ENCODE measurements around the gene KRTAP4-7.
"Not testable (repeated sequence)": the region's sequence is repeated elsewhere in the genome, so short reads cannot be mapped to it uniquely, and the experiment has no call there.

The KRTAP4-7 gene

GRCh38 chr17:41084100-41084856 is at the start of gene KRTAP4-7:
Gene KRTAP4-7 (plus strand): TSS chr17:41084150. CDS start chr17:41084207, 57 bp downstream.
- H3K4me3 Mint-ChIP-seq; H3K4me1 Mint-ChIP-seq (ENCODE audit: low read depth); H3K36me3 Mint-ChIP-seq; H3K27me3 Mint-ChIP-seq; H3K9me3 Mint-ChIP-seq (ENCODE audit: low read depth); H3K27ac Mint-ChIP-seq: not testable (repeated sequence)

DNA sequence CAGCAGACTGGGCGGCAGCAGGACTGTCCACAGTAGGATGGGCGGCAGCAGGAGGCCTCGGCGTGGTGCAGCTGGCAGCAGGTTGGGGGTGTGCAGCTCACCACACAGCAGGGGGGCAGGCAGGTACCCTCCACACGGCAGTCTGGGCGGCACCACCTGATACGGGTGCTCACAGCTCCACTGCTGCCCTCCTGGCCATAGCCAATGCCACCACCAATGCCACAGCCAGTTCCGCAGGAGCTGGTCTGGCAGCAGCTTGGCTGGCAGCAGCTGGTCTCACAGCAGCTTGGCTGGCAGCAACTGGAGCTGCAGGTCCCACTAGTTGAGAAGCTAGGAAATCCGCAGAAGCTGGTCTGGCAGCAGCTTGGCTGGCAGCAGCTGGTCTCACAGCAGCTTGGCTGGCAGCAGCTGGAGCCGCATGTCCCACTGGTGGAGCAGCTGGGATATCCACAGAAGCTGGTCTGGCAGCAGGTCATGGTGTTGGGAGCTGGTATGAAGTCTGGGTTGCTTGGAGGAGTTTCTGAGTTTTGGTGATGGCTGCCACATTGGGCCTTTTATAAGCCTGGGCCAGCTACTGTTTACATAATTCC is 49.5 kb upstream of the KRTAP4-7 start, which contains the start of gene KRTAP1-3:
TSS of gene KRTAP1-3 (minus strand) at position 529 of the 590 bp plus-strand sequence. CDS start at position 476, 53 bp downstream.
- H3K4me1 Mint-ChIP-seq (ENCODE audit: low read depth); H3K4me3 Mint-ChIP-seq; H3K36me3 Mint-ChIP-seq; H3K9me3 Mint-ChIP-seq (ENCODE audit: low read depth); H3K27me3 Mint-ChIP-seq; H3K27ac Mint-ChIP-seq: not testable (repeated sequence)

DNA sequence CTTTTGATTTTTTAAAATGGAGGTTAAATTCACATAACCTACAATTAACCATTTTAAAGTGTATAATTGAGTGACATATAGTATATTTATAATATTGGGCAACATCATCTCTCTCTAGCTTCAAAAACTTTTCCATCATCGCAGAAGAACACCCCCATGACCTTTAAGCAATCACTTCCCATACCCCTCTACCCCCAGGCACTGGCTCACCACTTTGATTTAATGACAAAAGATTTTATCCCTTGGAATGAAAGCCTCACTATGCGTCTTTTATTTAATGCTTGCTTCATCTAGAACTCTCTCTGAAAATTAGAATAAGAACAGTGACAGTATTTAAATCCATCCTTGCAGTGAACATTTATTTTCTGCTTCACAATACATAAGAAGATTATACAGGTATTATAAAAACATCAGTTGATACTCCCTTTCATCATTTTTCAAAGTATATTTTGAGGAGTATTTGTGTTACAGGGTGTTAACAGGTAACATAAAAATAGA is 46.0 kb upstream of the KRTAP4-7 start:
- H3K9me3 Mint-ChIP-seq (ENCODE audit: low read depth) = no peaks in the 10 kb centered on the region
- H3K27me3 Mint-ChIP-seq = peaks cover 5% of the 10 kb centered on the region
- H3K36me3 Mint-ChIP-seq = no peaks in the 10 kb centered on the region
- H3K4me3 Mint-ChIP-seq = no peak overlapping the region
- no peaks in the 10 kb centered on the region for H3K4me1 Mint-ChIP-seq (ENCODE audit: low read depth)
- H3K27ac Mint-ChIP-seq = no peak overlapping the region

DNA sequence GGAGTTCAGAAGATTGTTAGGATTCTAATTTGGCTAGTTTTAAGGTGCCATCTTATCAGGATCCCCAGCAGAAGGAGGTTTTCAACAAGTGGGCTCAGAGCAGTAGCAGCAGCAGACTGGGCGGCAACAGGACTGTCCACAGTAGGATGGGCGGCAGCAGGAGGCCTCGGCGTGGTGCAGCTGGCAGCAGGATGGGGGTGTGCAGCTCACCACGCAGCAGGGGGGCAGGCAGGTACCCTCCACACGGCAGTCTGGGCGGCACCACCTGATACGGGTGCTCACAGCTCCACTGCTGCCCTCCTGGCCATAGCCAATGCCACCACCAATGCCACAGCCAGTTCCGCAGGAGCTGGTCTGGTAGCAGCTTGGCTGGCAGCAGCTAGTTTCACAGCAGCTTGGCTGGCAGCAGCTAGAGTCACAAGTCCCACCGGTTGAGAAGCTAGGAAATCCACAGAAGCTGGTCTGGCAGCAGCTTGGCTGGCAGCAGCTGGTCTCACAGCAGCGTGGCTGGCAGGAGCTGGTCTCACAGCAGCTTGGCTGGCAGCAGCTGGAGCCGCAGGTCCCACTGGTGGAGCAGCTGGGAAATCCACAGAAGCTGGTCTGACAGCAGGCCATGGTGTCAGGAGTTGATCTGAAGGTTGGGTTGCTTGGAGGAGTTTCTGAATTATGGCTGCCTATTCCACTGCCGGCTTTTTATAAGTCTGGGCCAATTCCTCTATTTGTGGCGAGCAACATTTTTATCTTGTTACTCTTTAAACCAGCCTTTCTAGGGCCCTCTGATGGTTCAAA is 43.0 kb upstream of the KRTAP4-7 start, which contains the start of gene KRTAP1-1:
TSS of gene KRTAP1-1 (minus strand) at position 668 of the 789 bp plus-strand sequence. CDS start at position 615, 53 bp downstream.
- not testable (repeated sequence) for H3K4me3 Mint-ChIP-seq; H3K4me1 Mint-ChIP-seq (ENCODE audit: low read depth); H3K36me3 Mint-ChIP-seq; H3K9me3 Mint-ChIP-seq (ENCODE audit: low read depth); H3K27ac Mint-ChIP-seq
- H3K27me3 Mint-ChIP-seq = peaks cover 11% of the 10 kb centered on the region

DNA sequence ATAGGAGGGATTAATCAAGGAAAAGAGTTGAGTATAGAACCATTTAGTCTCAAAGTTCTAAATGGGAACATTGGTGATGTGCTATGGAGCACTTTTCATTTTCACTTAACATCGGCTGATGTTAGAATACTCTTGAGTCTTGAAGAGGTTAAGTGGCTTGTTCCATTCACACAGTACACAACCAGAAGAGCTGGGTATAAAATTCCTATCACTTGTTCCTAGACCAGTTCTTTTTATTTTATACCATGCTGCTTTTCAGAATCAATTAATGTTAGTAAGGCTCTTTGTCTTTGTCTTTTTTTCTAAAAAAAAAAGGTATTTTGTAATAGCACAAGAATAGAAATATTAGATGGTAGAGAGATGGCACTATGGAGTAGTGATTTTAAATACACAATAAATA is 41.0 kb upstream of the KRTAP4-7 start:
- peaks cover 12% of the 10 kb centered on the region for H3K27me3 Mint-ChIP-seq
- H3K4me1 Mint-ChIP-seq (ENCODE audit: low read depth) = peaks cover 2% of the 10 kb centered on the region
- peaks cover 6% of the 10 kb centered on the region for H3K9me3 Mint-ChIP-seq (ENCODE audit: low read depth)
- no peak overlapping the region for H3K4me3 Mint-ChIP-seq
- H3K36me3 Mint-ChIP-seq = no peaks in the 10 kb centered on the region
- no peak overlapping the region for H3K27ac Mint-ChIP-seq

- H3K27me3 Mint-ChIP-seq = peaks cover 13% of the 10 kb centered on the region
- H3K36me3 Mint-ChIP-seq; H3K9me3 Mint-ChIP-seq (ENCODE audit: low read depth); H3K27ac Mint-ChIP-seq; H3K4me3 Mint-ChIP-seq; H3K4me1 Mint-ChIP-seq (ENCODE audit: low read depth): not testable (repeated sequence)
Observed at GRCh38 chr17:41046735-41047465, 37.0 kb upstream of the KRTAP4-7 start, which contains the start of gene KRTAP2-1. Gene KRTAP2-1 (minus strand): TSS chr17:41047316. CDS start chr17:41047267, 49 bp downstream.

DNA sequence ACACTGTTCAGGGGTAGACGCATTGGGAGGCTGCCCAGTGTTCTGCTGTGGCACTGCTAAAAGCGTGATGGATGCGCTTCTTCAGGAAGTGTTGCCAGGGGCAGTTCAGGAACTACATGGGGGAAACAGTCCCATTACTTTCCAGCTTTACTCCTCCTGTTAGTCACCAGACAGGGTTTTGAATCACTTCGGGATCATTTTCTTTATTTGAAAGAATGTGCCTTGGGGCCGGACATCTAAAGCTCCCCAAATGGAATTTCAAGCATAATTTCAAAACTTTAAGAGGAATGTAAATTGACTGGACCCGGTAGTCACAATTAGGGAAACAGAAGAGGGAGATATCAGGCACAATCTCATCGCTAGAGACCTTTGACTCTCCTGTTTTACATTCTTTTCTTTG is 35.5 kb upstream of the KRTAP4-7 start:
- Mint-ChIP-seq H3K4me1 (ENCODE audit: low read depth) (peaks cover 2% of the 10 kb centered on the region), H3K36me3 (no peaks in the 10 kb centered on the region), H3K27ac (no peak overlapping the region), H3K9me3 (ENCODE audit: low read depth) (peaks cover 4% of the 10 kb centered on the region), H3K27me3 (peaks cover 13% of the 10 kb centered on the region), H3K4me3 (no peak overlapping the region)

GRCh38 chr17:41049110-41049509 is 34.8 kb upstream of the KRTAP4-7 start:
- Mint-ChIP-seq H3K27me3 (peaks cover 13% of the 10 kb centered on the region), H3K27ac (no peak overlapping the region)

DNA sequence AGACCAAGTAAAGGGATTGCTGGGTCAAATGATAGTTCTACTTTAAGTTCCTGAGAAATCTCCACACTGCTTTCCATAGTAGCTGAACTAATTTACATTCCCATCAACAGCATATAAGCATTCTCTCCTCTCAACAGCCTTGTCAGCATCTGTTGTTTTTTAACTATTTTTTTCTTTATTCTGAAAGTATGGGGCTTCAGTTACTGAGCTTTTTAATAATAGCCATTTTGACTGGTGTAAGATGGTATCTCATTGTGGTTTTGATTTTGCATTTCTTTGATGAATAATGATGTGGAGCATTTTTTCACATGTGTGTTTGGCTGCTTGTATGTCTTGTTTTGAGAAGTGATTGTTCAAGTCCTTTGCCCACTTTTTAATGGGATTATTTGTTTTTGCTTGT is 31.4 kb upstream of the KRTAP4-7 start:
- Mint-ChIP-seq H3K27me3 (peaks cover 10% of the 10 kb centered on the region), H3K27ac (no peak overlapping the region), H3K4me1 (ENCODE audit: low read depth) (no peaks in the 10 kb centered on the region), H3K36me3 (no peaks in the 10 kb centered on the region), H3K9me3 (ENCODE audit: low read depth) (no peaks in the 10 kb centered on the region), H3K4me3 (no peak overlapping the region)

More at GRCh38 chr17:41049110-41049509, 34.8 kb upstream of the KRTAP4-7 start:
- H3K36me3 Mint-ChIP-seq = no peaks in the 10 kb centered on the region
- H3K4me3 Mint-ChIP-seq = no peak overlapping the region
- no peaks in the 10 kb centered on the region for H3K9me3 Mint-ChIP-seq (ENCODE audit: low read depth)
- peaks cover 2% of the 10 kb centered on the region for H3K4me1 Mint-ChIP-seq (ENCODE audit: low read depth)

DNA sequence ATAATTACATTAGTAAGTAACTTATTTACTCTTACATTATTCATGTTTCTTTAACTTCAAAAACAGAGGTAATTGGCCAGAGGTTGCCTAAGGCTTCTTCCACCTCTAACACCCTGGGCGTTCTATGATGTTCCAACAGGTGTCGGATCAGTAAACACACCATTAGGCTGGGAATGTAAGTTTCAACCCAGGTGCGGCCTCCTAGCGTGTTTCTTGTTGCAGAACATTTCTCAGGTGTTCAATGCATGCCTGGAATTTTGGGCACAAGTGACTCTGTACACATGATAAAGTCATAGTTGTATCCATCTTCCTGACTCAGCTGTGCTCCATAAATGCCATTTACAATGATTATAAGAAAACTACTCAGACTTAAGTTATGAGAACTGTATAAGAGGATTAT is 29.9 kb upstream of the KRTAP4-7 start:
- H3K9me3 Mint-ChIP-seq (ENCODE audit: low read depth) = no peaks in the 10 kb centered on the region
- H3K4me3 Mint-ChIP-seq = no peak overlapping the region
- H3K27me3 Mint-ChIP-seq = peaks cover 11% of the 10 kb centered on the region

DNA sequence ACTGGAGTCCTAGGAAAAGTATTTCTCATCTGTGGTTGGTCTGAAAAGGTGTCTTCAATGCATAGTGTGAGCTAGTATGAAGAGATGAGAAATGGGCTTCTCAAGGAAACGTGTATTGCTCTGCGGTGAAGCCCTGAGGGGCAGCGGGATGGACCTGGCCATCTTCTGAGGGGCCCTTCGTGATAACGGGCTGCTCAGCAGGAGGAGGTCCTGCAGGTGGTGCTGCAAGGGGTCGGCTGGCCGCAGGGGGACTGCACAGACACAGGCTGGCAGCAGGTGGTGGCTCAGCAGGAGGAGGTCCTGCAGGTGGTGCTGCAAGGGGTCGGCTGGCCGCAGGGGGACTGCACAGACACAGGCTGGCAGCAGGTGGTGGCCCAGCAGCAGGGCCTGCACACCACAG is 29.4 kb upstream of the KRTAP4-7 start:
- not testable (repeated sequence) for H3K9me3 Mint-ChIP-seq (ENCODE audit: low read depth); H3K4me1 Mint-ChIP-seq (ENCODE audit: low read depth); H3K27ac Mint-ChIP-seq; H3K36me3 Mint-ChIP-seq; H3K4me3 Mint-ChIP-seq
- H3K27me3 Mint-ChIP-seq = peaks cover 14% of the 10 kb centered on the region

More for the DNA sequence above, 29.9 kb upstream of the KRTAP4-7 start:
- Mint-ChIP-seq H3K4me1 (ENCODE audit: low read depth) (no peaks in the 10 kb centered on the region), H3K27ac (no peak overlapping the region), H3K36me3 (no peaks in the 10 kb centered on the region)

DNA sequence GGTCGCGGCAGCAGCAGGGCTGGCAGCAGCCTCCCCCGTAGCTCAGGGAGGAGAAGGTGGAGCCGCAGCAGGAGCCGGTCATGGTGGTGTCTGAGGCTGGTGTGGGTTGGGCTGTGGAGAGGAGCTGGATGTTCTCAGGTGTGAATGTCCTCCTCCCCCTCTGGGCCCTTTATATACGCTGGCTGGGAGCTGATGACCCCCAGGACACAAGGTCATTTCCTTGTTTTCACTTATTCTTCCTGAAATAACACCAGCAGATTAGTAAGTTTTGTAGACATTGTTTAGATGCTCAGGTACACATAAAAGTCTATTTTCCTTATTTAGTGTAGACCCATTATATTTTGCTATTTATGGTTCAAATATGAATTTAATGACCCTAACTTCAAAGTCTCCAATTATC is 28.8 kb upstream of the KRTAP4-7 start, which contains the start of gene KRTAP2-2:
TSS of gene KRTAP2-2 (minus strand) at position 101 of the 400 bp plus-strand sequence. CDS start at position 82, 19 bp downstream.
- not testable (repeated sequence) for H3K4me3 Mint-ChIP-seq; H3K27ac Mint-ChIP-seq; H3K4me1 Mint-ChIP-seq (ENCODE audit: low read depth); H3K36me3 Mint-ChIP-seq; H3K9me3 Mint-ChIP-seq (ENCODE audit: low read depth)
- H3K27me3 Mint-ChIP-seq = peaks cover 16% of the 10 kb centered on the region

GRCh38 chr17:41057547-41057946 is 26.4 kb upstream of the KRTAP4-7 start:
- peaks cover 30% of the 10 kb centered on the region for H3K27me3 Mint-ChIP-seq
- no peaks in the 10 kb centered on the region for H3K36me3 Mint-ChIP-seq
- no peaks in the 10 kb centered on the region for H3K9me3 Mint-ChIP-seq (ENCODE audit: low read depth)
- H3K4me3 Mint-ChIP-seq = no peak overlapping the region
- H3K27ac Mint-ChIP-seq = no peak overlapping the region
- peaks cover 3% of the 10 kb centered on the region for H3K4me1 Mint-ChIP-seq (ENCODE audit: low read depth)

DNA sequence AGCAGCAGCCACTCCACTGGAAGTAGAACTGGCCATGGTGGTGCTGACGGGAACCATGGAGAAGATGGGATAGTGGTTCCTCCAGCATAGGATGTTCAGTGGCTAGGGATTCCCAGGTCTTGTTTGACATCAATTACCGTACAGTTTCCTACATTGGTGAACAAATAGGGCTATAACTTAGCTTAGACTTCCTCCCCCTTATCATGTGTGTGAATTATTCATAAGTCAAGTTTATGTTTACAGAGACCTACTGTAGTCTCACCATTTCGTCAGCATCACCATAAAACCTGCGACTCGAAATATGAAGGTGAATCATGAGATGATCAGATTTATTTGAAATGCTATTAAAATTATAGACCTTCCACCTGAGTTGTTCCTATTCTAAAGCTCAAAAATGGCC is 25.2 kb upstream of the KRTAP4-7 start:
- Mint-ChIP-seq H3K27me3 (peaks cover 30% of the 10 kb centered on the region), H3K36me3 (no peaks in the 10 kb centered on the region), H3K4me1 (ENCODE audit: low read depth) (peaks cover 3% of the 10 kb centered on the region), H3K27ac (no peak overlapping the region), H3K4me3 (no peak overlapping the region), H3K9me3 (ENCODE audit: low read depth) (no peaks in the 10 kb centered on the region)
